ENCODE measurements around the gene ARHGAP33.

The ARHGAP33 gene

GRCh38 chr19:35775298-35776101 is at the start of gene ARHGAP33:
ARHGAP33 (plus strand) TSS chr19:35775564; CDS start chr19:35775659, 95 bp downstream.
- peak; percentile 97 for DNase-seq

GRCh38 chr19:35727053-35727955 is 48.1 kb upstream of the ARHGAP33 start:
- DNase-seq = no peak

- no peak for DNase-seq
These were observed 47.2 kb upstream of the ARHGAP33 start for GRCh38 chr19:35727956-35728706.

- no peak for DNase-seq
These were observed 46.3 kb upstream of the ARHGAP33 start for GRCh38 chr19:35729021-35729420.

GRCh38 chr19:35729763-35730162 is 45.6 kb upstream of the ARHGAP33 start:
- no peak for DNase-seq

GRCh38 chr19:35730326-35730725 is 45.0 kb upstream of the ARHGAP33 start:
- DNase-seq = no peak

- no peak for DNase-seq
These were observed 44.0 kb upstream of the ARHGAP33 start for GRCh38 chr19:35731353-35731752.

- no peak for DNase-seq
These were observed 43.5 kb upstream of the ARHGAP33 start for GRCh38 chr19:35731779-35732405.

- DNase-seq = no peak
These were observed 42.7 kb upstream of the ARHGAP33 start for GRCh38 chr19:35732540-35733179.

- DNase-seq = no peak
These were observed 41.9 kb upstream of the ARHGAP33 start for GRCh38 chr19:35733180-35734125.

- DNase-seq = no peak
These were observed 41.1 kb upstream of the ARHGAP33 start for GRCh38 chr19:35734273-35734672.

GRCh38 chr19:35734889-35735288 is 40.5 kb upstream of the ARHGAP33 start:
- no peak for DNase-seq

GRCh38 chr19:35736913-35737886 is 38.2 kb upstream of the ARHGAP33 start:
- no peak for DNase-seq

- DNase-seq = no peak
These were observed 37.1 kb upstream of the ARHGAP33 start for GRCh38 chr19:35738021-35738886.

- no peak for DNase-seq
These were observed 36.5 kb upstream of the ARHGAP33 start for GRCh38 chr19:35738887-35739229.

GRCh38 chr19:35739275-35740107 is 35.9 kb upstream of the ARHGAP33 start:
- DNase-seq = no peak

GRCh38 chr19:35740108-35740422 is 35.3 kb upstream of the ARHGAP33 start:
- no peak for DNase-seq
